IMR-90 (cell line): Measurements from ENCODE around the gene FGA.

ENCODE experiments used
- BHLHE40 ChIP-seq: fragments of 150-350 bp; IDR thresholded peaks from 2 replicates; pipeline ENCODE4 v1.6.1; 2016; ENCODE audit warnings: mild to moderate bottlenecking, low read depth, low read length
- CEBPB ChIP-seq: IDR thresholded peaks from 2 replicates; pipeline ENCODE4 v1.6.1; 2012; ENCODE audit warnings: low read depth, low read length, improper control_type of control experiment
- MXI1 ChIP-seq: IDR thresholded peaks from 2 replicates; pipeline ENCODE4 v1.6.1; 2012; ENCODE audit warnings: low read depth, mild to moderate bottlenecking, low read length, moderate library complexity, borderline replicate concordance
- POLR2A ChIP-seq: IDR thresholded peaks from 2 replicates; pipeline ENCODE4 v1.6.1; 2012; ENCODE audit warnings: mild to moderate bottlenecking, low read depth, low read length
- TF ChIP-seq, protein P1 (sequence below): conservative IDR thresholded peaks from 2 replicates; pipeline ENCODE4 v1.5.1; 2012; ENCODE audit warnings: mild to moderate bottlenecking, low read depth, low read length, improper control_type of control experiment

DNA sequence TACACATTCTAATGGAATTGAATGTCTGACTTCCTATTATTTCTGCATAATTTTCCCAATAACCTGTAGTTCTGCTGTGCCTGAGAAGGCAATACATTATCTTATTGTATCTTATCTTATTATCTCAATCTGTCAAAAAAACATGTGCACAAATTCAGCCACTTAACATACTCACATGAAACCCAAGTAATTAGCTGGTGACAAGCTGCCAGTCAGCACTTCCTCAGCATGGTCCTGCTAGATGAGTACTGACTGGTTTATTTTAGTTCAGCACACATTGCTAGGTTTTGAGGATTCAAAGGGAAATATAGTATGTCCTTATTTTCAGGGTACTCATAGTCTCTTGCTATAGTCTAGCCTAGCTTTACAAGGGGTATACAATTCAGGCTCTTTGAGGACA, 39.8 kb upstream of the FGA start:
- TF ChIP-seq BHLHE40: no peak
- TF ChIP-seq POLR2A: no peak
- TF ChIP-seq, protein P1, sequence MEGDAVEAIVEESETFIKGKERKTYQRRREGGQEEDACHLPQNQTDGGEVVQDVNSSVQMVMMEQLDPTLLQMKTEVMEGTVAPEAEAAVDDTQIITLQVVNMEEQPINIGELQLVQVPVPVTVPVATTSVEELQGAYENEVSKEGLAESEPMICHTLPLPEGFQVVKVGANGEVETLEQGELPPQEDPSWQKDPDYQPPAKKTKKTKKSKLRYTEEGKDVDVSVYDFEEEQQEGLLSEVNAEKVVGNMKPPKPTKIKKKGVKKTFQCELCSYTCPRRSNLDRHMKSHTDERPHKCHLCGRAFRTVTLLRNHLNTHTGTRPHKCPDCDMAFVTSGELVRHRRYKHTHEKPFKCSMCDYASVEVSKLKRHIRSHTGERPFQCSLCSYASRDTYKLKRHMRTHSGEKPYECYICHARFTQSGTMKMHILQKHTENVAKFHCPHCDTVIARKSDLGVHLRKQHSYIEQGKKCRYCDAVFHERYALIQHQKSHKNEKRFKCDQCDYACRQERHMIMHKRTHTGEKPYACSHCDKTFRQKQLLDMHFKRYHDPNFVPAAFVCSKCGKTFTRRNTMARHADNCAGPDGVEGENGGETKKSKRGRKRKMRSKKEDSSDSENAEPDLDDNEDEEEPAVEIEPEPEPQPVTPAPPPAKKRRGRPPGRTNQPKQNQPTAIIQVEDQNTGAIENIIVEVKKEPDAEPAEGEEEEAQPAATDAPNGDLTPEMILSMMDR: no peak
- no peak for TF ChIP-seq MXI1
- no peak for TF ChIP-seq CEBPB
